Activated CD4-positive, alpha-beta T cell treated with anti-CD3 and anti-CD28 coated beads, Interleukin-2, amount 10 ng/mL, durations not matched to agents 7 days and 5 days (primary cell): ENCODE measurements around the gene IZUMO4. TPM values are rescaled to one million over a fixed set of nuclear protein-coding genes. Genes with fewer than 3 reads are reported as not detected.
"Not testable (repeated sequence)": the region's sequence is repeated elsewhere in the genome, so short reads cannot be mapped to it uniquely, and the experiment has no call there.

Source experiments
- CTCF ChIA-PET: fragments of 350-600 bp; sonication (Branson Sonifier 250); formaldehyde crosslinking; loops from one replicate; lab custom pipeline; 2021; ENCODE audit warnings: antibody characterized with exemption; lab: Charles Lee
- POLR2A ChIA-PET: fragments of 350-600 bp; sonication (Branson Sonifier 250); formaldehyde crosslinking; loops from one replicate; lab custom pipeline; 2021; ENCODE audit warnings: antibody characterized with exemption; lab: Charles Lee
- DNase-seq: peaks from one replicate; pipeline ENCODE4 v3.0.0-alpha.2; 2020
- H3K27ac Mint-ChIP-seq: one replicate; pipeline ENCODE4 v1.8.0; 2021; ENCODE audit warnings: mild to moderate bottlenecking, moderate library complexity, mixed read lengths
- H3K27me3 Mint-ChIP-seq: one replicate; pipeline ENCODE4 v1.8.0; 2021; ENCODE audit warnings: mixed read lengths
- H3K36me3 Mint-ChIP-seq: one replicate; pipeline ENCODE4 v1.8.0; 2021; ENCODE audit warnings: low read depth, mixed read lengths
- H3K4me1 Mint-ChIP-seq: one replicate; pipeline ENCODE4 v1.8.0; 2021; ENCODE audit warnings: mixed read lengths
- H3K4me3 Mint-ChIP-seq: one replicate; pipeline ENCODE4 v1.8.0; 2021; ENCODE audit warnings: mild to moderate bottlenecking, moderate library complexity, mixed read lengths
- H3K9me3 Mint-ChIP-seq: one replicate; pipeline ENCODE4 v1.8.0; 2021; ENCODE audit warnings: mixed read lengths
- total RNA-seq, 2 experiments: library from RNA; stranded (reverse); gene quantifications; one replicate each; pipeline ENCODE4 v1.2.3, GENCODE V29; 2021

IZUMO4 gene
- total RNA-seq, 2 experiments from 2014 or later, result 7.5 to 9.9 TPM

GRCh38 chr19:2079076-2079864 lies 17.4 kb upstream of the IZUMO4 start:
- Mint-ChIP-seq H3K4me3 (peak overlapping the region; percentile 99), H3K27me3 (no peaks in the 10 kb centered on the region)

GRCh38 chr19:2079865-2080301 lies 16.8 kb upstream of the IZUMO4 start:
- H3K4me1 Mint-ChIP-seq, result peaks cover 41% of the 10 kb centered on the region
- no peak for DNase-seq
- peak overlapping the region; percentile 99 for H3K4me3 Mint-ChIP-seq
- CTCF ChIA-PET, result interaction anchor here (1.3 kb wide), 1 partner anchor 14 kb away, joined by 3 read pairs; no protein-coding TSS in a partner anchor
- no peaks in the 10 kb centered on the region for H3K9me3 Mint-ChIP-seq
- H3K27ac Mint-ChIP-seq, result peak overlapping the region; percentile 98
- H3K27me3 Mint-ChIP-seq, result no peaks in the 10 kb centered on the region
- POLR2A ChIA-PET, result no interaction called here
- peaks cover 88% of the 10 kb centered on the region for H3K36me3 Mint-ChIP-seq

More at GRCh38 chr19:2079076-2079864, 17.4 kb upstream of the IZUMO4 start:
- peaks cover 85% of the 10 kb centered on the region for H3K36me3 Mint-ChIP-seq
- ChIA-PET CTCF (interaction anchor here (1.2 to 1.3 kb wide), 3 partner anchors 9 to 59 kb away, joined by 3 read pairs; no protein-coding TSS in a partner anchor), POLR2A (no interaction called here)
- no peak for DNase-seq
- H3K4me1 Mint-ChIP-seq, result peaks cover 45% of the 10 kb centered on the region
- H3K27ac Mint-ChIP-seq, result peak overlapping the region; percentile 98
- no peaks in the 10 kb centered on the region for H3K9me3 Mint-ChIP-seq

GRCh38 chr19:2080336-2080988 lies 16.3 kb upstream of the IZUMO4 start:
- ChIA-PET POLR2A (no interaction called here), CTCF (interaction anchor here (0.7 to 1.3 kb wide), 2 partner anchors 13 to 57 kb away, joined by 3 read pairs; no protein-coding TSS in a partner anchor)
- Mint-ChIP-seq H3K27me3 (no peaks in the 10 kb centered on the region), H3K36me3 (peaks cover 89% of the 10 kb centered on the region), H3K27ac (peak overlapping the region; percentile 98), H3K4me3 (peak overlapping the region; percentile 99), H3K9me3 (no peaks in the 10 kb centered on the region), H3K4me1 (peaks cover 39% of the 10 kb centered on the region)
- no peak for DNase-seq

- Mint-ChIP-seq H3K36me3 (peaks cover 85% of the 10 kb centered on the region), H3K27me3 (no peaks in the 10 kb centered on the region), H3K4me1 (peaks cover 44% of the 10 kb centered on the region), H3K4me3 (peak overlapping the region; percentile 99), H3K9me3 (no peaks in the 10 kb centered on the region), H3K27ac (peak overlapping the region; percentile 98)
- peak; percentile 66 for DNase-seq
- ChIA-PET POLR2A (interaction anchor here (0.6 to 0.7 kb wide), 3 partner anchors 8 to 529 kb away, joined by 3 to 4 read pairs (median 3); no protein-coding TSS in a partner anchor), CTCF (interaction anchor here (0.6 to 1.2 kb wide), 3 partner anchors 7 to 18 kb away, joined by 3 to 6 read pairs (median 4); no protein-coding TSS in a partner anchor)
These were observed 14.6 kb upstream of the IZUMO4 start for GRCh38 chr19:2081873-2082810.

GRCh38 chr19:2083174-2083854 lies 13.4 kb upstream of the IZUMO4 start:
- peaks cover 77% of the 10 kb centered on the region for H3K36me3 Mint-ChIP-seq
- peak; percentile 80 for DNase-seq
- H3K9me3 Mint-ChIP-seq, result no peaks in the 10 kb centered on the region
- H3K4me3 Mint-ChIP-seq, result peak overlapping the region; percentile 99
- ChIA-PET CTCF (interaction anchor here (0.5 to 5.6 kb wide), 6 partner anchors 8 to 187 kb away, joined by 3 to 33 read pairs (median 4); partner anchors contain the start of gene MOB3A), POLR2A (interaction anchor here (0.7 to 1.7 kb wide), 2 partner anchors 11 to 153 kb away, joined by 4 to 7 read pairs; no protein-coding TSS in a partner anchor)
- peaks cover 56% of the 10 kb centered on the region for H3K4me1 Mint-ChIP-seq
- peak overlapping the region; percentile 98 for H3K27ac Mint-ChIP-seq
- no peaks in the 10 kb centered on the region for H3K27me3 Mint-ChIP-seq

GRCh38 chr19:2084993-2085720 lies 11.6 kb upstream of the IZUMO4 start:
- POLR2A ChIA-PET, result interaction anchor here (0.6 to 1.7 kb wide), 4 partner anchors 9 to 15 kb away, joined by 3 to 7 read pairs (median 4); no protein-coding TSS in a partner anchor
- CTCF ChIA-PET, result interaction anchor here (0.6 to 5.6 kb wide), 6 partner anchors 9 to 307 kb away, joined by 3 to 33 read pairs (median 3); partner anchors contain the start of gene MOB3A
- Mint-ChIP-seq H3K36me3 (peaks cover 74% of the 10 kb centered on the region), H3K4me3 (peak overlapping the region; percentile 99), H3K27me3 (no peaks in the 10 kb centered on the region), H3K9me3 (no peaks in the 10 kb centered on the region), H3K27ac (peak overlapping the region; percentile 98), H3K4me1 (peaks cover 58% of the 10 kb centered on the region)
- DNase-seq, result peak; percentile 98

GRCh38 chr19:2086695-2087620 lies 9.8 kb upstream of the IZUMO4 start:
- H3K27me3 Mint-ChIP-seq, H3K9me3 Mint-ChIP-seq: not testable (repeated sequence)
- peaks cover 70% of the 10 kb centered on the region for H3K36me3 Mint-ChIP-seq
- H3K4me1 Mint-ChIP-seq, result peaks cover 59% of the 10 kb centered on the region
- peak; percentile 27 for DNase-seq
- ChIA-PET POLR2A (interaction anchor here (0.6 kb wide), 1 partner anchor 8 kb away, joined by 3 read pairs; no protein-coding TSS in a partner anchor), CTCF (interaction anchor here (0.6 to 5.6 kb wide), 5 partner anchors 7 to 153 kb away, joined by 3 to 33 read pairs (median 3); partner anchors contain the start of genes IZUMO4 and MOB3A)
- peak overlapping the region; percentile 93 for H3K27ac Mint-ChIP-seq
- H3K4me3 Mint-ChIP-seq, result peak overlapping the region; percentile 56

- H3K4me3 Mint-ChIP-seq, result peak overlapping the region; percentile 56
- peak; percentile 50 for DNase-seq
- no peaks in the 10 kb centered on the region for H3K27me3 Mint-ChIP-seq
- POLR2A ChIA-PET, result no interaction called here
- CTCF ChIA-PET, result interaction anchor here (0.6 to 5.6 kb wide), 5 partner anchors 7 to 153 kb away, joined by 3 to 33 read pairs (median 3); partner anchors contain the start of genes IZUMO4 and MOB3A
- no peaks in the 10 kb centered on the region for H3K9me3 Mint-ChIP-seq
- peaks cover 64% of the 10 kb centered on the region for H3K36me3 Mint-ChIP-seq
- peaks cover 62% of the 10 kb centered on the region for H3K4me1 Mint-ChIP-seq
- H3K27ac Mint-ChIP-seq, result peak overlapping the region; percentile 93
These were observed 9.1 kb upstream of the IZUMO4 start for GRCh38 chr19:2087621-2088100.

GRCh38 chr19:2089001-2089711 lies 7.6 kb upstream of the IZUMO4 start:
- H3K36me3 Mint-ChIP-seq, result peaks cover 59% of the 10 kb centered on the region

More at GRCh38 chr19:2089001-2089711, 7.6 kb upstream of the IZUMO4 start:
- no peak for DNase-seq
- Mint-ChIP-seq H3K9me3 (no peaks in the 10 kb centered on the region), H3K27me3 (no peaks in the 10 kb centered on the region), H3K27ac (peak overlapping the region; percentile 93), H3K4me1 (peaks cover 71% of the 10 kb centered on the region), H3K4me3 (peak overlapping the region; percentile 38)
- POLR2A ChIA-PET, result no interaction called here
- CTCF ChIA-PET, result interaction anchor here (2.3 kb wide), 1 partner anchor 19 kb away, joined by 9 read pairs; no protein-coding TSS in a partner anchor
